Dedifferentiated amniotic fluid mesenchymal stem cell (primary cell): ENCODE data around the gene PHTF2.
A peak's percentile ranks its signal among the peaks of the same experiment; 100 is the strongest.

Experiments
- DNase-seq: peaks from one replicate; pipeline ENCODE4 v3.0.0-alpha.2; 2016; ENCODE audit errors: extremely low spot score

PHTF2 gene

GRCh38 chr7:77794000-77794399, 4.6 kb upstream of the PHTF2 start:
- DNase-seq = peak; percentile 14

GRCh38 chr7:77796109-77796508, 2.5 kb upstream of the PHTF2 start:
- peak; percentile 2 for DNase-seq

GRCh38 chr7:77796960-77797359, 1.6 kb upstream of the PHTF2 start:
- DNase-seq = peak; percentile 14

GRCh38 chr7:77797734-77798393, 709 bp upstream of the PHTF2 start:
- DNase-seq = peak; percentile 26

- DNase-seq = peak; percentile 14
Measured at GRCh38 chr7:77799078-77799964, 748 bp downstream of the PHTF2 start.

GRCh38 chr7:77800158-77800557, 1.6 kb downstream of the PHTF2 start:
- DNase-seq = no peak

GRCh38 chr7:77800730-77801129, 2.2 kb downstream of the PHTF2 start:
- no peak for DNase-seq

GRCh38 chr7:77802557-77803405, 4.2 kb downstream of the PHTF2 start:
- DNase-seq = no peak

- no peak for DNase-seq
Measured at GRCh38 chr7:77806425-77806824, 7.9 kb downstream of the PHTF2 start.

- peak; percentile 10 for DNase-seq
Measured at GRCh38 chr7:77808517-77808916, 9.9 kb downstream of the PHTF2 start.

- DNase-seq = no peak
Measured at GRCh38 chr7:77811516-77812289, 13.1 kb downstream of the PHTF2 start.

- peak; percentile 84 for DNase-seq
Measured at GRCh38 chr7:77812290-77812685, 13.7 kb downstream of the PHTF2 start.

- DNase-seq = no peak
Measured at GRCh38 chr7:77813180-77813579, 14.6 kb downstream of the PHTF2 start.

GRCh38 chr7:77819021-77819420, 20.4 kb downstream of the PHTF2 start:
- DNase-seq = no peak

GRCh38 chr7:77820967-77821366, 22.4 kb downstream of the PHTF2 start:
- no peak for DNase-seq

GRCh38 chr7:77822269-77822668, 23.7 kb downstream of the PHTF2 start:
- no peak for DNase-seq

GRCh38 chr7:77823787-77824186, 25.2 kb downstream of the PHTF2 start:
- no peak for DNase-seq

GRCh38 chr7:77824636-77825035, 26.1 kb downstream of the PHTF2 start:
- DNase-seq = no peak

- DNase-seq = no peak
Measured at GRCh38 chr7:77825131-77825530, 26.6 kb downstream of the PHTF2 start.

GRCh38 chr7:77826300-77826699, 27.7 kb downstream of the PHTF2 start:
- DNase-seq = no peak

- DNase-seq = no peak
Measured at GRCh38 chr7:77827999-77828398, 29.4 kb downstream of the PHTF2 start.
